Hepatocyte (in vitro differentiated cells): ENCODE results near the gene ABLIM1.

Experiments
- CTCF ChIP-seq: fragments of 200-600 bp; sonication (generic); IDR thresholded peaks from 2 replicates; pipeline ENCODE4 v1.5.1; 2016; ENCODE audit warnings: antibody characterized with exemption, mild to moderate bottlenecking; ENCODE audit not compliant: poor library complexity
- EZH2 ChIP-seq: fragments of 200-600 bp; sonication (generic); IDR thresholded peaks from 2 replicates; pipeline ENCODE4 v1.6.1; 2016; ENCODE audit warnings: antibody characterized with exemption, mild to moderate bottlenecking, borderline replicate concordance
- EZH2phosphoT487 ChIP-seq: fragments of 200-600 bp; sonication (generic); IDR thresholded peaks from one replicate; pipeline ENCODE4 v1.6.1; 2018; ENCODE audit warnings: antibody characterized with exemption, mild to moderate bottlenecking, low read depth, moderate library complexity; ENCODE audit not compliant: unreplicated experiment, severe bottlenecking

GRCh38 chr10:114525368-114525949 lies 132.6 kb downstream of the ABLIM1 start:
- TF ChIP-seq CTCF: no peak
- no peak for TF ChIP-seq EZH2
- TF ChIP-seq EZH2phosphoT487: no peak
